Measurements from ENCODE around the gene TNS2. TPM values are rescaled to one million over a fixed set of nuclear protein-coding genes. Genes with fewer than 3 reads are reported as not detected.
"Not testable (repeated sequence)": the region's sequence is repeated elsewhere in the genome, so short reads cannot be mapped to it uniquely, and the experiment has no call there.

Gene TNS2
- polyA plus RNA-seq, 1 experiment = 73.9 TPM

- Histone ChIP-seq H3K27me3 (ENCODE audit: control insufficient read depth, insufficient read depth, low read length) (no peaks in the 10 kb centered on the region), H3K4me3 (ENCODE audit: low read depth, low read length) (no peak overlapping the region), H3K36me3 (ENCODE audit: control insufficient read depth, insufficient read depth, low read length) (no peaks in the 10 kb centered on the region; the same call in none of the 2 replicates)
- POLR2A ChIA-PET = no interaction called here
- TF ChIP-seq, protein P1, sequence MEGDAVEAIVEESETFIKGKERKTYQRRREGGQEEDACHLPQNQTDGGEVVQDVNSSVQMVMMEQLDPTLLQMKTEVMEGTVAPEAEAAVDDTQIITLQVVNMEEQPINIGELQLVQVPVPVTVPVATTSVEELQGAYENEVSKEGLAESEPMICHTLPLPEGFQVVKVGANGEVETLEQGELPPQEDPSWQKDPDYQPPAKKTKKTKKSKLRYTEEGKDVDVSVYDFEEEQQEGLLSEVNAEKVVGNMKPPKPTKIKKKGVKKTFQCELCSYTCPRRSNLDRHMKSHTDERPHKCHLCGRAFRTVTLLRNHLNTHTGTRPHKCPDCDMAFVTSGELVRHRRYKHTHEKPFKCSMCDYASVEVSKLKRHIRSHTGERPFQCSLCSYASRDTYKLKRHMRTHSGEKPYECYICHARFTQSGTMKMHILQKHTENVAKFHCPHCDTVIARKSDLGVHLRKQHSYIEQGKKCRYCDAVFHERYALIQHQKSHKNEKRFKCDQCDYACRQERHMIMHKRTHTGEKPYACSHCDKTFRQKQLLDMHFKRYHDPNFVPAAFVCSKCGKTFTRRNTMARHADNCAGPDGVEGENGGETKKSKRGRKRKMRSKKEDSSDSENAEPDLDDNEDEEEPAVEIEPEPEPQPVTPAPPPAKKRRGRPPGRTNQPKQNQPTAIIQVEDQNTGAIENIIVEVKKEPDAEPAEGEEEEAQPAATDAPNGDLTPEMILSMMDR (IDR thresholded peaks at IDR 0.05; ENCODE audit: insufficient read depth, low read depth, low read length) = no peak
- no peak for DNase-seq (ENCODE audit: low read depth)
- CTCF ChIA-PET = interaction anchor here (1.9 kb wide), 1 partner anchor 36 kb away, joined by 11 read pairs; no protein-coding TSS in a partner anchor
These were observed 38.0 kb upstream of the TNS2 start for GRCh38 chr12:53011889-53012288.

DNA sequence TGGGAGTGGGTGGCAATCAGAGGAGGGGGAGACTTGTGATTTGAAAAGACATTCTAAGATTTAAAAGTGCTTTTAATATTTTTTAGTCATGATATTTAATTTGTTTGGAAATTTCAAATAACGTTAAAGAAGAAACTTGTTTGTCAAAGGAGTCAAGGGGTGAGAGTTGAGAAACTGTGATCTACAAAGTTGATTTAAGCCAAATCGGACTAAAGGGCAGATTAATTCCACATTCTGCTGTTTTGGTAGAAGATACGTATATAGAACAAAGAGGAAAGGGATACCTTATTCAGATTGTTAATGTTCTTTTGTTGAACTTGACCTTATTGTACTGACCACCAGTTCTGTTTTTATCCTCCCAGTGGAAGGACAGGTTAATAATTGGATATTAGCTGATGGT, 36.9 kb upstream of the TNS2 start:
- POLR2A ChIA-PET = no interaction called here
- peaks cover 1% of the 10 kb centered on the region for H3K36me3 ChIP-seq (ENCODE audit: control insufficient read depth, insufficient read depth, low read length)
- DNase-seq (ENCODE audit: low read depth) = no peak
- TF ChIP-seq, protein P1 (IDR thresholded peaks at IDR 0.05; ENCODE audit: insufficient read depth, low read depth, low read length) = no peak
- CTCF ChIA-PET = interaction anchor here (1.1 kb wide), 1 partner anchor 12 kb away, joined by 3 read pairs; no protein-coding TSS in a partner anchor
- no peak overlapping the region for H3K4me3 ChIP-seq (ENCODE audit: low read depth, low read length)
- H3K27me3 ChIP-seq (ENCODE audit: control insufficient read depth, insufficient read depth, low read length) = no peaks in the 10 kb centered on the region

- DNase-seq (ENCODE audit: low read depth) = no peak
- CTCF ChIA-PET = interaction anchor here (0.6 kb wide), 1 partner anchor 34 kb away, joined by 3 read pairs; no protein-coding TSS in a partner anchor
- POLR2A ChIA-PET = no interaction called here
- H3K36me3 ChIP-seq (ENCODE audit: control insufficient read depth, insufficient read depth, low read length) = peaks cover 3% of the 10 kb centered on the region
- no peaks in the 10 kb centered on the region for H3K27me3 ChIP-seq (ENCODE audit: control insufficient read depth, insufficient read depth, low read length)
- TF ChIP-seq, protein P1 (IDR thresholded peaks at IDR 0.05; ENCODE audit: insufficient read depth, low read depth, low read length) = no peak
- H3K4me3 ChIP-seq (ENCODE audit: low read depth, low read length) = no peak overlapping the region
These were observed 35.2 kb upstream of the TNS2 start for GRCh38 chr12:53014709-53015108.

DNA sequence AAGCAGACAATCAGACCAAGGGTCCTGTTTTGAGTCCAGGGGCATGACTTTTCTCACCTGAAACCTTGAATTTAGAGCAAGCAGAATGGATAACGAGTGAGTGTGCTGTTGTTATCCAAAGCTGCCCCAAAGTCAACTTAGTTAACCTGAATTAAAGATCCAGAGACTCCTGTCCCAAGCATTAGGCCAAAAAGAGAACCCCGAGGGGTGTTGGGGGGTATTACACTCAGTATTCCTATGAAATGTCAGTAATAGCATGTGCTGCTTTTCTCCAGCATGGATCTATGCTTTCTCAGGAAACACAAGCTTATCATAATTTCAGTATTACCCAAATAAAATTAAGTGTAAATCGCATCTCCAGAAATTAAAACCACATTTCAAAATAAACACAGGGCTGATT, 24.6 kb upstream of the TNS2 start:
- Histone ChIP-seq H3K4me3 (ENCODE audit: low read depth, low read length) (no peak overlapping the region), H3K27me3 (ENCODE audit: control insufficient read depth, insufficient read depth, low read length) (no peaks in the 10 kb centered on the region), H3K36me3 (ENCODE audit: control insufficient read depth, insufficient read depth, low read length) (peaks cover 16% of the 10 kb centered on the region)
- no peak for DNase-seq (ENCODE audit: low read depth)
- ChIA-PET POLR2A (no interaction called here), CTCF (interaction anchor here (1.0 to 2.9 kb wide), 3 partner anchors 12 to 19 kb away, joined by 3 to 15 read pairs (median 5); no protein-coding TSS in a partner anchor)
- TF ChIP-seq, protein P1 (IDR thresholded peaks at IDR 0.05; ENCODE audit: insufficient read depth, low read depth, low read length) = no peak

GRCh38 chr12:53027014-53027413, 22.9 kb upstream of the TNS2 start:
- H3K27me3 ChIP-seq (ENCODE audit: control insufficient read depth, insufficient read depth, low read length); H3K4me3 ChIP-seq (ENCODE audit: low read depth, low read length); DNase-seq (ENCODE audit: low read depth): not testable (repeated sequence)
- ChIA-PET CTCF (interaction anchor here (0.7 to 2.9 kb wide), 3 partner anchors 10 to 46 kb away, joined by 3 to 15 read pairs (median 3); no protein-coding TSS in a partner anchor), POLR2A (interaction anchor here (1.1 kb wide), 1 partner anchor 12 kb away, joined by 4 read pairs; no protein-coding TSS in a partner anchor)
- peaks cover 14% of the 10 kb centered on the region for H3K36me3 ChIP-seq (ENCODE audit: control insufficient read depth, insufficient read depth, low read length)

GRCh38 chr12:53031616-53032015, 18.2 kb upstream of the TNS2 start:
- no peaks in the 10 kb centered on the region for H3K27me3 ChIP-seq (ENCODE audit: control insufficient read depth, insufficient read depth, low read length)
- ChIA-PET CTCF (interaction anchor here (1.4 kb wide), 1 partner anchor 10 kb away, joined by 4 read pairs; no protein-coding TSS in a partner anchor), POLR2A (no interaction called here)
- H3K4me3 ChIP-seq (ENCODE audit: low read depth, low read length) = no peak overlapping the region
- TF ChIP-seq, protein P1 (IDR thresholded peaks at IDR 0.05; ENCODE audit: insufficient read depth, low read depth, low read length) = no peak
- peaks cover 26% of the 10 kb centered on the region for H3K36me3 ChIP-seq (ENCODE audit: control insufficient read depth, insufficient read depth, low read length)
- no peak for DNase-seq (ENCODE audit: low read depth)

- DNase-seq (ENCODE audit: low read depth); H3K27me3 ChIP-seq (ENCODE audit: control insufficient read depth, insufficient read depth, low read length); POLR2A ChIA-PET; H3K4me3 ChIP-seq (ENCODE audit: low read depth, low read length): not testable (repeated sequence)
- CTCF ChIA-PET = interaction anchor here (1.8 kb wide), 1 partner anchor 32 kb away, joined by 5 read pairs; no protein-coding TSS in a partner anchor
- H3K36me3 ChIP-seq (ENCODE audit: control insufficient read depth, insufficient read depth, low read length) = peaks cover 33% of the 10 kb centered on the region
These were observed 16.0 kb upstream of the TNS2 start for GRCh38 chr12:53033832-53034231.
